SW 1271 (cell line): ENCODE data around the gene TSPOAP1.

Experiments used
- DNase-seq, 2 experiments: peaks; one replicate each; lab custom pipeline; 2025; lab: John Stamatoyannopoulos, UW

TSPOAP1 gene

DNA sequence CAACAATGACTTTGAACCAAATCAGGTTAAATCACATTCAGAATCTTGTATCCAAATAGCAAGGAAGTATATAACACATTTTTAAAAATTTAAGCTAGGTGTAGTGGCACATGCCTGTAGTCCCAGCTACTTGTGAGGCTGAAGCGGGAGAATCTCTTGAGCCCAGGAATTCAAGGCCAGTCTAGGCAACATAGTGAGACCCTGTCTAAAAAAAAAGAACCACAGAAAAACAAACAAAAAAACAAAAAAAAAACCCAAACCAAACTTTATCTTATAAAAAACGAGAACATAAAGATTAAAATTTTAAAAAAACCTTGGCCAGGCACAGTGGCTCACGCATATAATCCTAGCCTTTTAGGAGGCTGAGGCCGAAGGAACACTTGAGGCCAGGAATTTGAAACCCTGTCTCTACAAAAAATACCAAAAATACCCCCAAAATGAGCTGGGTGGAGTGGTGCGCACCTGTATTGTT is 11.8 kb upstream of the TSPOAP1 start:
- no peak for DNase-seq

DNA sequence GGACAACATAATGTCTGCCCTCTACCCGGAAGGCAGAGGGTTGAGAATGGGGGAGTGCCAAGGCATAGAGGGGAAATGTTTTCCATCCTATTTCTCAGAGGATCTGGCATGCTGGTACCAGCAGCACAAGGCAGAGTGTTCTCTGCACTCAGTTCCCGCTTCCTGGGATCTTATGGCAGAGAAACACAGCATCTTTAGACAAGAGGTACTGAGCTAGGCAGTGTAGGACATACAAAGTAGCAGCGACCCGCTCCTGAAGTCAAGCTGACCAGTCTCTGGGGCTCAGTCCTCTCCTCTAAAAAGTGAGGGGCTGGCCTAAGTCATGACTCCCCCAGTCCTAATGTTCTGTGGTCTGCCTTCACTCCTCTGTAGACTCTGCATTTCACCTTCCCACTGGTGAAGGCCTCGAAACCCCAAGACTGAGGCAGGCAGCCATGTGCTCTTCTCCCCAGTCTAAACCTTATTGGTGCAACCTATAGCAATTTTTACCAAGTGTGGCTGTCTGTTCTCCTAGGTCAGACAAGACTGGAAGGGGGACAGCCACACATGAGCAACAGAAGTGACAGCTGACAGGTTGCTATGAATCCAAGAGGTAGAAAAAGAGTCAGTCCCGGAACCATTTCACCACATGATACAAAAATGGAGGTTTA is 11.3 kb upstream of the TSPOAP1 start:
- DNase-seq, result no peak

GRCh38 chr17:58338841-58339754 is 10.5 kb upstream of the TSPOAP1 start:
- no peak for DNase-seq

DNA sequence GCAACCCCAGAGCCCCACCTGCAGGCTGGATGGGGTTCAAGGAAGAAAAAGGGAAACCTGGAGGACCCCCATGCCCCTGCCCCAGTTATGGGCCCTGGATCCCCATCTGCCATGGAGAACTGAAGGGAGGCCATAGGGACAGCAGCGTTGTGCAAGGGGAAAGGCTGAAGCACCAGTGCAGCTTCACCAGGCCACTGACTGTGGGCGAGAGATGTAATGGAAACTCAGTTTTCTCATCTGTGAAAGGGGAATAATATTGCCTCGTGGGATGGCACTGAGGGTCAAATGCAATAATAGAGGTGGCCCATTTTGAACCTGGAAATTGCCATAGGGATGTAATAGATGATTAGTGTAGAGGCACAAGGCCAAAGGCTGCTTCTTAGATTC is 9.9 kb upstream of the TSPOAP1 start:
- no peak for DNase-seq

DNA sequence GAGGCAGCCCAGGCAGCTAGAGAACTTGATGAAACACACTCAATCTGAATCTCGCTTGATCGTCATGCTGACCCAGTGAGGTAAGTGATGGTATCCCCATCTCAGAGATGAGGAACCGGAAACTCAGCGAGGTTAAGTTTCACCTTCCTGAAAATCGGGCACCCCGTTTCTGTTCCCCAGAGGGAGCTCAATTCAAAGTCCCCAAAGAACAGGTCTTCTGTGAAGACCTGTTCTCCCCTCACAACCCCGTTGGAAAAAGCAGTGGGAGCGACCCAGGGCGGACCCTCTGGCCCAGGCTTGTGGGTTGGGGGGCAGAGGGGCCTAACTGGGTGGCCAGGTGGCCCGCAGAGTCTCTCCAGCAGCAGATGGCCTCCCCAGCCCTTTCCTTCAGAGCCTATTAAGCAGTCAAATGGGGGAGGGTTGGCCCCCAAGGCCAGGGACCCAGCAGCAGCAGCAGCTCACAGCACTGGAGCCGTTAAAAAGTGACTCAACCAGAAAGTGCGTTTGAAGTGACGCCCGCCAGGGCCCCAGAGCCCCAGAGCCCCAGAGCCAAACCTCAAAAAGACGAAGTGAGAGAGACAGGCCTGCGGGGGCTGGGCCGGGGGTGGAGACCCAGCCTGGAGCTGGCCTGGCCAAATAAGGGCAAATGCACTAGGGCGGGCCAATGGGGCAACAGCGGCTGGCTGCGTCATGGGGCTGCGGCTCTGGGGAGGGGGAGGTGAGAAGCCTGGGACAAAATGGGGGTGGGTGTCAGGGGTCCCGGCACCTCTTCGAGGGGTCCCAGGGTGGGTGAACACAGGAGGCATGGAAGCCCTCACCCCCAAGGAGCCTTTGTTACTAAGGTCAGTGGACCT is 9.2 kb upstream of the TSPOAP1 start:
- no peak for DNase-seq

DNA sequence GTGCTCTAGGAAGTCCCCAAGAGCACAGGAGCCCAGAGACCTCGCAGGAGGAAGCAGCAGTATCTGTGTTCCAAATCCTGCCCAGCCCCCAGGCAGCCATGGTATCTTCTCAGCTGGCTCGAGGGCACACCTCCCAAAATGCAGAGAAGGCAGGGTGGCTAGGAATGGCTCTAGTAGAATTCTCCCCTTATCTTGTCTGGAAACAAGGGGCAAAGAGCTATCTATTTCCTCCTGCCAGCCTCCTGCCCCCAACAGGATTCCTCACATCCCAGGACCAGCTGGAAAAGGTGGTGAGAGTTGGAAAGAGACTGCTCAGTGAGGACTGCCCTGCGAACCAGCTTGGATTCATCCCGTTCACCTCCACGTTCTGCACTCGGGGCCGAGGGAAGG is 8.6 kb upstream of the TSPOAP1 start:
- no peak for DNase-seq

DNA sequence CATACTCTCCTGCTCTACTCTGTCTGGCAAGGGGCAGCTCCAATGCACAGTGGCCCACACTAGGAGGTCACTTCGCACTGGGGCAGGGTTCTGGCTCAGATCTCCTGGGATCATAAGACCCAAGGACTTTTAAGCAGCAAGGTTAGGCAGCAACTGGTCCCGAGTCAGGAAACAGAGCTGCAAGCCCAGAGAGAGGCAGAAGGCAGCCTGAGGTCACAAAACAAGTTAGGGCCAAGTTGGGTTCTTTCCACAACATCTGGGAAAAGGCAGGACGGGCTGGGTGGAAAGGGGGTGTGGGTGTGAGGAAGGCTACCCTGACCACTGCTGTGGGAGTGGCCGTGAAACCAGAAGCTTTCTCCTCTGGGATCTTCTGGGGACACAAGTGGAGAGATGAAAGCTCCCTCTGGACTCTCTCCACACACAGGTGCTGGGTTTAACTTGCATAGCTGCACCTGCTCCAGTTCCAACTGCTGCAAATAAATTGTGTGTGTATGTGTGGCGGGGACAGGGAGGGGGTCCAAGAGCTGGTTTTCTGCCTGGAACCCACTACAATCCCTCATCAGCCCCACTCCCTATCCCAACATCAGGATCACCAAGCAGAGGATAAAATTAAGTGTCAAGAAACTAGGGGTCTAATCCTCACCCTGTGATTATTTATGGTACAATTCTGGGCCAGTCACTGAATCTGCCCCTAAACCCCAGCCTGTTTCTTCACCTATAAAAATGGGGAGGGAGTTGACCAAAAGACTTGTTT is 8.0 kb upstream of the TSPOAP1 start:
- no peak for DNase-seq

- no peak for DNase-seq
These were observed 7.3 kb upstream of the TSPOAP1 start for GRCh38 chr17:58335779-58336455.

- no peak for DNase-seq
These were observed 6.6 kb upstream of the TSPOAP1 start for GRCh38 chr17:58335061-58335731.

DNA sequence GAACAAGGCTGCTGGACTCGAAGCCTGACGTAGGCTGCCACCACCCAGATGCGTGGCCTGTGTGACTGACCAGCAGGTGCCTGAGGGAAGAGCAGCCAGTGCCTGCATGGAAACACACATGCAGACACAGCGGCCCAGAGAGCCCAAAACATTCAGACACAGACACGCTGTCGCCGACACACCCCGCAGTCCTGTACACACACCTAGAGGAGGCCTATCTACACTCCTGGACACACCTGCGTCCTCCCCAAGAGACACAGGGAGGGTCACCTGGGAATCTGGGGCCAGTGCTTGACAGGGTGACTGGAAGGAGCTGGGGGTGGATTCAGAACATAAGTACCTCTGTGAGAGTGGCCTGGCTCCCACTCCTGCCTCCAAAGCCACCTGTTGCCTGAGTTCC is 6.1 kb upstream of the TSPOAP1 start:
- no peak for DNase-seq

- DNase-seq, result no peak
These were observed 5.7 kb upstream of the TSPOAP1 start for GRCh38 chr17:58334256-58334655.

DNA sequence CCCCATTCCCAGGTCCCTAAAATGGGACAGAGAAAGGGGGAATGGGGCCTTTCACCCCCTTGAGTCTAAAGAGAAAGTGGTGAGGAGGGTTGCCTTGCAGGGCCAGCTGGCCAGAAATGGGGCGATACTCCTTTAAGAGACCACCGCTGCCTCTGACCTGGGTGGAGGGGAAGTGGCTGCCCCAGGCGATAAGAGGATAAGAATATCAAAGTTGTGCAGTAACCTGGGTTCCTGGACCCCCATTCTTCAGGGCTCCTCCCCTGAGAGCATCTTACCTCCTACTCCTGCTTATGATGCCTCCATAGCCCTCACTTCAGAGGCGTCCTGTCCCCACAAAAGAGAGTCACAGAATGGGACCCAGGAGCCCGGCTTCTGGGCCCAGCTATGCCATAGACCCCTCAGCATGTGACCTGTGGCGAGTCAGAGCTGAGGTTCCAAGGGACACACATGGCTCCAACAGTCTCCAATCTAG is 5.2 kb upstream of the TSPOAP1 start:
- no peak for DNase-seq

- DNase-seq, result no peak
These were observed 4.5 kb upstream of the TSPOAP1 start for GRCh38 chr17:58332778-58333735.

DNA sequence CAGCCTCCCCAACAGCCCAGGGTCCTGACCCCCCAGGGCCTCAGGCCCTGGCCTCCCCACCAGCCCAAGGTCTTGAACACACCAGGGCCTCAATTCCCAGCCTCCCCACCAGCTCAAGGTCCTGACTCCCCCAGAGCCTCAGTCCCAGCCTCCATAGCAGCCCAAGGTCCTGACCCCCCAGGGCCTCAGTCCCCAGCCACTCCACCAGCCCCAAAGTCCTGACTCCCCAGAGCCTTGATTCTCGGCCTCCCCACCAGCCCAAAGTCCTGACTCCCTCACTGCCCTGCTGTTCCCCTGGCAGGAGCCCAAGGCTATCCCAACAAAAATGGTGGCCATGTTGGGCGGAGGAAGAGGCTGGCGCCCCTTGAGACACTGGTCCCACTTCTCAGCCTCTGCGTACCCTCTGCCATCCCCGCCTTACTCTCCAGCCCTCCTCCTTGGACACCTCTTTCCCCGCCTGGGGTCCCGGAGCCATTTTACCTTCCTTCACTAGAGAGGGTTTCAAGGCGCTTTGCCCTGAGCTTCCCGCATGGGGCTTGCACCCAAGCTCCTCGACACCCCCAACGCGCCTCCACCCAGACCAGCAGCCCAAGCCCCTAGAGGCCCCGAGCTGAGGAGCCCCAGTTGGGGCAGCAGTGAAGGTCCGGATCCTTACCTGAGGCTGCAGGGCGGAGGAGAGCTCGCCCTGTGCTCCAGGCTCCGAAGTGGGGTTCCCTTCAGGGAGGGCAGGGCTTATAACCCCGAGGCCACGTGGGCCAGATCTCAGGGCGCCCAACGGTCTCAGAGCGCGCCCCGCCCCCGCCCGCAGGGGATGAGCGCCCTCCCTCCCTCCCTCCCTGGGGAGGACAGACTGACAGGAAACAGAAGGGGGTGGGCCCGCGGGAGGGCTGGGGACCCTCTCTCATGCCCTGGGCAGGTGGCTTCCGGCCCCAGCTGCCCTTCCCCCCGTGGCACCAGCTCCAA is 3.5 kb upstream of the TSPOAP1 start:
- no peak for DNase-seq

DNA sequence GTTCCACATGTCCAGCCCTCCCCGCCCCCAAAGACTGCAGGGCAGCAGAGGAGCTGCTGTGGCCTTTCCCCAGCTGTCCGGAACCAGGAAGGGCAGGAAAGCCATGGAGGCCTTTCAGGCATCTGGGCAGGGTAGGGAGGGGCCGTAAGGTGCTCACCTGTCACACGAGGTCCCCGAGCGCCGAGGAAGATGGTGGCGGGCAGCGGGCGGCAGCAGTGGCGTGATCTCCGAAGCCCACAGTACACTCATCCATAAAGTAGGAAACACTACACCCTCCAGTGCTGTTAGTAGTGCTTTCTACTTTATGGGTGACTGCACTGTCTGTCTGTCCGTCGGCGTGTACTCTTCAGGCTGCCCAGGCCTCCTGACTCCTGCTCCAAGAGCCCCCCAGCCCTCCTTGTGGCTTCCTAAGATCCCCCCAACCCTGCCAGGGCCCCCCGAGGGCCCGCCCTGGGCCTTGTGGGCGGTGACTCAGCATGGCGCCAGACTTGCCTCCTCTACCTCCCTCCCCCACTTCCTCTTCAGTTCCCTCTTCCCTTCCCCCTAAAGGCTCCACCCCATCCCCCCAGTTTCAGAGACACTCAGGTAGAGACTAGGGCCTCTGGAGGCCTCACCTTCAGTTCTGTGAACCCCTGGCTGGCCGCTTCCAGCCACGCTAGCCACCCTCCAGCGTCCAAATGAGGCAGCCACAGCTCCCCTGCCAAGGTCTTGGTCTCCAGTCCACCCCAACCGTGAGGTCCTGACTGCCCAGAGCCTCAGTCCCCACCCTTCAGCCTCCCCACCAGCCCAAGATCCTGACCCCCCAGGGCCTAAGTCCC is 2.6 kb upstream of the TSPOAP1 start:
- DNase-seq, result no peak

DNA sequence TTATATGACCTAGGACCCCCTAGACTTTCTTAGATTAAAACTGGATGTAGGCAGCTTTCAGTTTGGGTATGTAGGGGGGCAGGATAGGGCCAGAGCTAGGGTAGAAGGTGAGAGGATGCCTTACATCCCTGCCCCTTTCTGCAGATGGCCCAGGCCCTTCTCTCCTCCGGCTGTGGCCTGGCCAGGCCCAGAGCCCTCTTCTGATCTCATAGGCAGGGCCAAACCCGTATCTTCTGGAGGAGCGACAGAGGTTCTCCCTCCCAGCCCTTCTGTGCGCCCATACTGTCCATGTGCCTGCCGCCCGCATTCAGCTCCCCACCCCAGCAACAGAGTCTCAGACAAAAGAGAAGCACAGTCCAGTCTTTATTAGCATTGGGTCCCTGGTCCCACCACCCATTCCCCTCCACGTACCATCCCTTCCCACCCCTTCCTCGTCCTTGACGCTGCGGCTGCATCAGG is 2.0 kb upstream of the TSPOAP1 start:
- no peak for DNase-seq
